PFSK-1 (cell line): ENCODE measurements around the gene SHQ1.

Source experiments
- POLR2AphosphoS5 ChIP-seq: IDR thresholded peaks from 2 replicates; pipeline ENCODE4 v1.6.1; 2012; ENCODE audit warnings: low read depth, mild to moderate bottlenecking, control low read depth, low read length, moderate library complexity
- REST ChIP-seq, 2 experiments: IDR thresholded peaks; 2 replicates each; pipeline versions ENCODE4 v1.6.1 to v1.8.0; 2011 to 2012; ENCODE audit warnings: low read depth in 2 of 2, low read length in 2 of 2, control low read depth in 1 of 2, inconsistent platforms in 1 of 2, mild to moderate bottlenecking in 1 of 2, moderate library complexity in 1 of 2; ENCODE audit not compliant: insufficient read depth in 1 of 2
- SIN3A ChIP-seq: IDR thresholded peaks from 2 replicates; pipeline ENCODE4 v1.6.1; 2012; ENCODE audit warnings: mild to moderate bottlenecking, low read length, moderate library complexity, borderline replicate concordance; ENCODE audit not compliant: insufficient read depth
- TAF1 ChIP-seq: IDR thresholded peaks from 2 replicates; pipeline ENCODE4 v1.6.1; 2012; ENCODE audit warnings: low read length, control low read depth, borderline replicate concordance; ENCODE audit not compliant: insufficient read depth

- TF ChIP-seq TAF1 (no peak), POLR2AphosphoS5 (no peak), SIN3A (no peak), REST (IDR thresholded peaks at IDR 0.05; ENCODE audit: insufficient read depth in 1 of 2, low read depth in 2 of 2, low read length in 2 of 2) (no peak)
Measured at GRCh38 chr3:72708441-72708840, 139.8 kb downstream of the SHQ1 start.
